K562 (cell line): ENCODE data around the gene CEP78. TPM values are rescaled to one million over a fixed set of nuclear protein-coding genes. Genes with fewer than 3 reads are reported as not detected.

ENCODE experiments used
- ATAC-seq: fragments of 200-7000 bp; cut with Tn5 transposase; 3 replicates; pipeline ENCODE4 v1.9.1; 2020; ENCODE audit warnings: moderate library complexity
- BruUV-seq: library from RNA; stranded (reverse); fragments of 400-500 nt; replicated peaks from 2 replicates; lab custom pipeline; 2021; lab: Mats Ljungman, UMichigan
- CTCF ChIA-PET: fragments of 300-600 bp; formaldehyde crosslinking; extraction: SDS; loops from one replicate; lab custom pipeline; 2021; ENCODE audit warnings: low intra/inter-chr PET ratio; lab: Yijun Ruan, JAX
- POLR2A ChIA-PET: fragments of 300-600, 350-650 bp; sonication (Branson Sonifier 250); formaldehyde crosslinking; extraction: SDS; loops from one replicate; lab custom pipeline; 2021; ENCODE audit warnings: antibody characterized with exemption, inconsistent platforms; lab: Yijun Ruan, JAX
- DNase-seq, 4 experiments: peaks; one replicate each; pipeline versions ENCODE4 v3.0.0 to v3.0.0-alpha.2; 2011 to 2018; ENCODE audit warnings: low spot score in 3 of 4, mixed read lengths in 3 of 4; ENCODE audit errors: extremely low read depth in 1 of 4
- FAIRE-seq: peaks from 2 replicates; lab custom pipeline; 2011; peaks lifted over from hg19 to GRCh38; lab: Jason Lieb, UNC
- H2AFZ ChIP-seq: 2 replicates; pipeline ENCODE4 v1.6.0; 2011; ENCODE audit warnings: low read depth, low read length, control low read depth, inconsistent platforms
- H3K27ac ChIP-seq: fragments of 200-600 bp; 3 replicates; pipeline ENCODE4 v1.8.0; 2011; ENCODE audit warnings: low read depth, mild to moderate bottlenecking, control low read depth, inconsistent platforms, low read length, moderate library complexity, mixed read lengths; ENCODE audit errors: extremely low read depth
- H3K27me3 ChIP-seq, 2 experiments: fragments of 300-600 bp in 1 of 2; 2 replicates in 1 of 2; 3 replicates in 1 of 2; pipeline versions ENCODE4 v1.6.0 to v1.8.0; 2011; ENCODE audit warnings: inconsistent platforms in 2 of 2, low read length in 2 of 2, mild to moderate bottlenecking in 1 of 2, mixed read lengths in 1 of 2, moderate library complexity in 1 of 2; ENCODE audit not compliant: control insufficient read depth in 2 of 2, insufficient read depth in 2 of 2
- H3K36me3 ChIP-seq: fragments of 300-600 bp; 3 replicates; pipeline ENCODE4 v1.8.0; 2011; ENCODE audit warnings: mild to moderate bottlenecking, low read length, inconsistent platforms; ENCODE audit not compliant: control insufficient read depth, insufficient read depth
- H3K4me1 ChIP-seq, 2 experiments: fragments of 200-600 bp in 1 of 2; replicated peaks in 1 of 2; 2 replicates in 1 of 2; 3 replicates in 1 of 2; pipeline versions ENCODE4 v1.5.1 to v1.8.0; 2011; ENCODE audit warnings: inconsistent platforms in 2 of 2, low read length in 2 of 2, mild to moderate bottlenecking in 1 of 2, mixed read lengths in 1 of 2, moderate library complexity in 1 of 2; ENCODE audit not compliant: control insufficient read depth in 2 of 2, insufficient read depth in 2 of 2
- H3K4me2 ChIP-seq: 2 replicates; pipeline ENCODE4 v1.6.1; 2011; ENCODE audit warnings: low read length, control low read depth, inconsistent platforms, mixed read lengths; ENCODE audit not compliant: insufficient read depth
- H3K4me3 ChIP-seq: fragments of 200-600 bp; sonication (generic), shearing (Covaris generic); 2 replicates; pipeline ENCODE4 v1.5.1; 2016; ENCODE audit warnings: control low read depth, inconsistent platforms
- H3K79me2 ChIP-seq: fragments of 200-600 bp; 3 replicates; pipeline ENCODE4 v1.8.0; 2011; ENCODE audit warnings: low read length, inconsistent platforms; ENCODE audit not compliant: control insufficient read depth, insufficient read depth
- H3K9ac ChIP-seq, 2 experiments: 2 replicates each; pipeline versions ENCODE4 v1.6.0 to v1.6.1; 2011; ENCODE audit warnings: low read depth in 2 of 2, low read length in 2 of 2, control low read depth in 1 of 2, inconsistent platforms in 1 of 2, mild to moderate bottlenecking in 1 of 2, mixed read lengths in 1 of 2; ENCODE audit not compliant: insufficient read depth in 1 of 2
- H3K9me1 ChIP-seq: one replicate; pipeline ENCODE4 v1.6.0; 2011; ENCODE audit warnings: inconsistent platforms, mild to moderate bottlenecking, low read length, moderate library complexity; ENCODE audit not compliant: control insufficient read depth, insufficient read depth
- H3K9me3 ChIP-seq: replicated peaks from 2 replicates; pipeline ENCODE4 v1.5.1; 2011; ENCODE audit warnings: low read depth, low read length, inconsistent platforms; ENCODE audit not compliant: control insufficient read depth, insufficient read depth
- H4K20me1 ChIP-seq: replicated peaks from 2 replicates; pipeline ENCODE4 v1.6.1; 2011; ENCODE audit warnings: low read length, inconsistent platforms, mixed read lengths; ENCODE audit not compliant: control insufficient read depth, insufficient read depth
- ETS2 ChIP-seq: IDR thresholded peaks from 2 replicates; pipeline ENCODE4 v1.6.1; 2016; ENCODE audit warnings: borderline replicate concordance, missing genetic modification characterization, mild to moderate bottlenecking, moderate library complexity, missing compliant biosample characterization; ENCODE audit not compliant: poor library complexity, severe bottlenecking
- GTF2E2 ChIP-seq: fragments of 200-800 bp; sonication (Bioruptor generic); IDR thresholded peaks from 2 replicates; pipeline ENCODE4 v1.6.1; 2016; ENCODE audit warnings: missing genetic modification characterization, missing compliant biosample characterization
- KDM4B ChIP-seq, 2 experiments: fragments of 450-650 bp in 1 of 2; sonication (generic) in 1 of 2; IDR thresholded peaks; 2 replicates each; pipeline ENCODE4 v1.6.1; 2016 to 2017; ENCODE audit warnings: borderline replicate concordance in 2 of 2, antibody characterized with exemption in 1 of 2, low read depth in 1 of 2, mild to moderate bottlenecking in 1 of 2
- MEIS2 ChIP-seq: fragments of 450-650 bp; IDR thresholded peaks from 2 replicates; pipeline ENCODE4 v1.6.1; 2014; ENCODE audit warnings: mild to moderate bottlenecking; ENCODE audit not compliant: partially characterized antibody
- POLR2B ChIP-seq: fragments of 450-650 bp; IDR thresholded peaks from 2 replicates; pipeline ENCODE4 v1.6.1; 2018; ENCODE audit warnings: low read depth; ENCODE audit not compliant: partially characterized antibody
- RBM14 ChIP-seq: fragments of 200-400 bp; formaldehyde crosslinking; IDR thresholded peaks from 2 replicates; pipeline ENCODE4 v1.6.1; 2018; ENCODE audit warnings: low read depth, mild to moderate bottlenecking, low read length, moderate library complexity, borderline replicate concordance; ENCODE audit not compliant: insufficient read depth
- TGIF2 ChIP-seq: sonication (generic); formaldehyde crosslinking; IDR thresholded peaks from 2 replicates; pipeline ENCODE4 v1.8.1; 2022; ENCODE audit warnings: mild to moderate bottlenecking, missing genetic modification reagents, moderate library complexity
- ZBTB7A ChIP-seq: IDR thresholded peaks from 2 replicates; pipeline ENCODE4 v1.6.1; 2011; ENCODE audit warnings: low read depth, mild to moderate bottlenecking, low read length, moderate library complexity, borderline replicate concordance; ENCODE audit not compliant: control insufficient read depth
- ZNF24 ChIP-seq: fragments of 450-650 bp; IDR thresholded peaks from 2 replicates; pipeline ENCODE4 v1.6.1; 2016
- ZNF695 ChIP-seq: fragments of 450-650 bp; formaldehyde crosslinking; IDR thresholded peaks from 2 replicates; pipeline ENCODE4 v1.4.0; 2020; ENCODE audit warnings: mild to moderate bottlenecking, moderate library complexity
- WGBS: fragments of 100-300 bp; shearing (Covaris generic); methylation state at CpG from one replicate; pipeline ENCODE4 v1.1.6; 2016; ENCODE audit warnings: low coverage, mixed read lengths; ENCODE audit not compliant: insufficient coverage; ENCODE audit errors: missing lambda C conversion rate; 5-methylcytosine and 5-hydroxymethylcytosine counted together
- in situ Hi-C: fragments of 300-500 bp; cut with MboI; formaldehyde crosslinking; loops from 4 replicates; pipeline ENCODE4 v1.15.0; 2018; ENCODE audit warnings: inconsistent platforms, mixed read lengths
- intact Hi-C: fragments of 100-400 bp; cut with micrococcal nuclease; formaldehyde crosslinking; loops from 2 replicates; pipeline ENCODE4 v1.14.2; 2022
- polyA plus RNA-seq, 8 experiments: library from polyadenylated mRNA; depleted of rRNA in 4 of 8; stranded (reverse) in 5 of 8; unstranded in 3 of 8; fragments of >200 nt; fragmentation: Nextera tagmentation in 2 of 8; fragmentation: Illumina TruSeq in 1 of 8; extraction: Ambion mirVana in 2 of 8; extraction: Trizol in 1 of 8; gene quantifications; 2 replicates each; pipeline versions ENCODE4 v1.2.1 to v1.2.3, GENCODE V29; 2011 to 2014; ENCODE audit warnings: inconsistent platforms in 1 of 8, missing spikeins in 1 of 8
- total RNA-seq, 7 experiments: library from RNA; depleted of rRNA in 6 of 7; stranded (reverse); fragments of >200 nt in 6 of 7; fragmentation: Illumina TruSeq in 2 of 7; extraction: Trizol in 2 of 7; gene quantifications; 2 replicates each; pipeline versions ENCODE4 v1.2.1 to v1.2.3, GENCODE V29; 2011 to 2021; ENCODE audit warnings: low replicate concordance in 1 of 7
- TF ChIP-seq, protein P1 (sequence below): sonication (generic); formaldehyde crosslinking; IDR thresholded peaks from 2 replicates; pipeline ENCODE4 v1.8.0; 2022; ENCODE audit warnings: mild to moderate bottlenecking, missing genetic modification reagents
- TF ChIP-seq, protein P2 (sequence below): IDR thresholded peaks from 2 replicates; pipeline ENCODE4 v1.6.1; 2012; ENCODE audit warnings: low read depth, low read length, improper control_type of control experiment, borderline replicate concordance
- TF ChIP-seq, protein P3 (sequence below), 3 experiments: fragments of 200-800 bp in 1 of 3; sonication (Bioruptor generic) in 1 of 3; sonication (generic) in 1 of 3; formaldehyde crosslinking in 1 of 3; IDR thresholded peaks; 2 replicates each; pipeline versions ENCODE4 v1.6.1 to v1.8.0; 2016 to 2022; ENCODE audit warnings: mild to moderate bottlenecking in 2 of 3, missing compliant biosample characterization in 2 of 3, missing genetic modification characterization in 2 of 3, missing genetic modification reagents in 1 of 3
- TF ChIP-seq, protein P4 (sequence below): fragments of 450-650 bp; IDR thresholded peaks from 2 replicates; pipeline ENCODE4 v1.6.1; 2016; ENCODE audit warnings: antibody characterized with exemption
- TF ChIP-seq, protein P5 (sequence below): sonication (generic); formaldehyde crosslinking; IDR thresholded peaks from 2 replicates; pipeline ENCODE4 v1.8.1; 2023; ENCODE audit warnings: mild to moderate bottlenecking, missing genetic modification reagents

The CEP78 gene
- total and polyA plus RNA-seq, 9 of the 15 experiments (the other 6 are each of a cell fraction or from before 2014, with no cell fraction given), result 3.5 to 26.0 (median 21.5) TPM

DNA sequence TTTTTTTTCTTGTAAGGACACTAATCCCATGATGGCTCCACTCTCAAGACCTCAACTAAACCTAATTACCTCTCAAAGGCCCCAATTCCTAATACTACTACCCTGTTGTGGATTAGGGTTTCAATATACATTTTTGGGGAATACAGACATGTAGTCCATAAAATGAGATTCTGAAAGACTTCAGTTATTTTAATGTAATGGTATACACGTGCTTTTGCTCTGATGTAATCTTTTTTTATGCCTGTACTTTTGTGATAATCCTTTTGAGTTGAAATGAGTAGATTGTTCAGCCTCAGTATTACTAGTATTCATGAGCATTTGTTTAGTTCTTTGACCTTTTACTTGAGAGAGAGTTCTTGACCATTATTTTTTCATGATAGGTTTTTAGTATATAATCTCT lies 9.5 kb downstream of the CEP78 start:
- ChIA-PET CTCF (no interaction called here), POLR2A (no interaction called here)
- H3K4me2 ChIP-seq, result no peak overlapping the region
- 38% methylated on average over 1 of the region's 1 CpG for WGBS
- no peaks in the 10 kb centered on the region for H3K27me3 ChIP-seq
- H3K9me1 ChIP-seq, result no peaks in the 10 kb centered on the region
- no peaks in the 10 kb centered on the region for H3K9me3 ChIP-seq
- ATAC-seq (no peak), DNase-seq (no peak), FAIRE-seq (no peak)
- no peaks in the 10 kb centered on the region for H3K4me1 ChIP-seq
- H3K27ac ChIP-seq, result no peak overlapping the region
- intact Hi-C loops, result no loop called here
- H2AFZ ChIP-seq, result no peak overlapping the region
- in situ Hi-C loops, result no loop called here
- BruUV-seq, result no TSS peak
- no peak overlapping the region for H3K4me3 ChIP-seq
- no peaks in the 10 kb centered on the region for H4K20me1 ChIP-seq
- no peak overlapping the region for H3K9ac ChIP-seq
- peaks cover 51% of the 10 kb centered on the region; the same call in 2 of the 3 replicates for H3K36me3 ChIP-seq
- no peaks in the 10 kb centered on the region for H3K79me2 ChIP-seq
- TF ChIP-seq, protein P1, sequence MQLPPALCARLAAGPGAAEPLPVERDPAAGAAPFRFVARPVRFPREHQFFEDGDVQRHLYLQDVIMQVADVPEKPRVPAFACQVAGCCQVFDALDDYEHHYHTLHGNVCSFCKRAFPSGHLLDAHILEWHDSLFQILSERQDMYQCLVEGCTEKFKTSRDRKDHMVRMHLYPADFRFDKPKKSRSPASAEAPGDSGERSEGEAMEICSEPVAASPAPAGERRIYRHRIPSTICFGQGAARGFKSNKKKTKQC, result no peak
- no peak for TF ChIP-seq ZBTB7A
- TF ChIP-seq ZNF24, result no peak
- TF ChIP-seq RBM14, result no peak
- TF ChIP-seq TGIF2 (CRISPR knock-in tag), result no peak
- TF ChIP-seq ZNF695 (CRISPR knock-in tag), result no peak
- no peak for TF ChIP-seq GTF2E2
- TF ChIP-seq, protein P2, sequence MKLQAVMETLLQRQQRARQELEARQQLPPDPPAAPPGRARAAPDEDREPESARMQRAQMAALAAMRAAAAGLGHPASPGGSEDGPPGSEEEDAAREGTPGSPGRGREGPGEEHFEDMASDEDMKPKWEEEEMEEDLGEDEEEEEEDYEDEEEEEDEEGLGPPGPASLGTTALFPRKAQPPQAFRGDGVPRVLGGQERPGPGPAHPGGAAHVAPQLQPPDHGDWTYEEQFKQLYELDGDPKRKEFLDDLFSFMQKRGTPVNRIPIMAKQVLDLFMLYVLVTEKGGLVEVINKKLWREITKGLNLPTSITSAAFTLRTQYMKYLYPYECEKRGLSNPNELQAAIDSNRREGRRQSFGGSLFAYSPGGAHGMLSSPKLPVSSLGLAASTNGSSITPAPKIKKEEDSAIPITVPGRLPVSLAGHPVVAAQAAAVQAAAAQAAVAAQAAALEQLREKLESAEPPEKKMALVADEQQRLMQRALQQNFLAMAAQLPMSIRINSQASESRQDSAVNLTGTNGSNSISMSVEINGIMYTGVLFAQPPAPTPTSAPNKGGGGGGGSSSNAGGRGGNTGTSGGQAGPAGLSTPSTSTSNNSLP, result no peak
- TF ChIP-seq, protein P3, sequence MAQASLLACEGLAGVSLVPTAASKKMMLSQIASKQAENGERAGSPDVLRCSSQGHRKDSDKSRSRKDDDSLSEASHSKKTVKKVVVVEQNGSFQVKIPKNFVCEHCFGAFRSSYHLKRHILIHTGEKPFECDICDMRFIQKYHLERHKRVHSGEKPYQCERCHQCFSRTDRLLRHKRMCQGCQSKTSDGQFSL (CRISPR knock-in tag; IDR thresholded peaks at IDR 0.05), result no peak
- TF ChIP-seq, protein P3 (tag; IDR thresholded peaks at IDR 0.05), result no peak
- no peak for TF ChIP-seq POLR2B
- no peak for TF ChIP-seq ETS2 (tag)
- TF ChIP-seq, protein P4, sequence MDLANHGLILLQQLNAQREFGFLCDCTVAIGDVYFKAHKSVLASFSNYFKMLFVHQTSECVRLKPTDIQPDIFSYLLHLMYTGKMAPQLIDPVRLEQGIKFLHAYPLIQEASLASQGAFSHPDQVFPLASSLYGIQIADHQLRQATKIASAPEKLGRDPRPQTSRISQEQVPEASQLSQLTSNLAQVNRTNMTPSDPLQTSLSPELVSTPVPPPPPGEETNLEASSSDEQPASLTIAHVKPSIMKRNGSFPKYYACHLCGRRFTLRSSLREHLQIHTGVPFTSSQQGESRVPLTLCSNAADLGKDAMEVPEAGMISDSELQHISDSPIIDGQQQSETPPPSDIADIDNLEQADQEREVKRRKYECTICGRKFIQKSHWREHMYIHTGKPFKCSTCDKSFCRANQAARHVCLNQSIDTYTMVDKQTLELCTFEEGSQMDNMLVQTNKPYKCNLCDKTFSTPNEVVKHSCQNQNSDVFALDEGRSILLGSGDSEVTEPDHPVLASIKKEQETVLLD, result no peak
- TF ChIP-seq KDM4B (IDR thresholded peaks at IDR 0.05; ENCODE audit: borderline replicate concordance in 2 of 2, low read depth in 1 of 2), result no peak
- no peak for TF ChIP-seq MEIS2
- TF ChIP-seq, protein P5, sequence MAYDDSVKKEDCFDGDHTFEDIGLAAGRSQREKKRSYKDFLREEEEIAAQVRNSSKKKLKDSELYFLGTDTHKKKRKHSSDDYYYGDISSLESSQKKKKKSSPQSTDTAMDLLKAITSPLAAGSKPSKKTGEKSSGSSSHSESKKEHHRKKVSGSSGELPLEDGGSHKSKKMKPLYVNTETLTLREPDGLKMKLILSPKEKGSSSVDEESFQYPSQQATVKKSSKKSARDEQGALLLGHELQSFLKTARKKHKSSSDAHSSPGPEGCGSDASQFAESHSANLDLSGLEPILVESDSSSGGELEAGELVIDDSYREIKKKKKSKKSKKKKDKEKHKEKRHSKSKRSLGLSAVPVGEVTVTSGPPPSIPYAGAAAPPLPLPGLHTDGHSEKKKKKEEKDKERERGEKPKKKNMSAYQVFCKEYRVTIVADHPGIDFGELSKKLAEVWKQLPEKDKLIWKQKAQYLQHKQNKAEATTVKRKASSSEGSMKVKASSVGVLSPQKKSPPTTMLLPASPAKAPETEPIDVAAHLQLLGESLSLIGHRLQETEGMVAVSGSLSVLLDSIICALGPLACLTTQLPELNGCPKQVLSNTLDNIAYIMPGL (CRISPR knock-in tag), result no peak
